GM18507 (cell line): Measurements from ENCODE around the gene AP2A2.

Source experiments
- DNase-seq: peaks from one replicate; pipeline ENCODE4 v3.0.0; 2011; ENCODE audit warnings: low read depth; ENCODE audit not compliant: insufficient read length; ENCODE audit errors: extremely low spot score
- FAIRE-seq: peaks from 2 replicates; lab custom pipeline; 2011; peaks lifted over from hg19 to GRCh38; lab: Jason Lieb, UNC

AP2A2 gene

DNA sequence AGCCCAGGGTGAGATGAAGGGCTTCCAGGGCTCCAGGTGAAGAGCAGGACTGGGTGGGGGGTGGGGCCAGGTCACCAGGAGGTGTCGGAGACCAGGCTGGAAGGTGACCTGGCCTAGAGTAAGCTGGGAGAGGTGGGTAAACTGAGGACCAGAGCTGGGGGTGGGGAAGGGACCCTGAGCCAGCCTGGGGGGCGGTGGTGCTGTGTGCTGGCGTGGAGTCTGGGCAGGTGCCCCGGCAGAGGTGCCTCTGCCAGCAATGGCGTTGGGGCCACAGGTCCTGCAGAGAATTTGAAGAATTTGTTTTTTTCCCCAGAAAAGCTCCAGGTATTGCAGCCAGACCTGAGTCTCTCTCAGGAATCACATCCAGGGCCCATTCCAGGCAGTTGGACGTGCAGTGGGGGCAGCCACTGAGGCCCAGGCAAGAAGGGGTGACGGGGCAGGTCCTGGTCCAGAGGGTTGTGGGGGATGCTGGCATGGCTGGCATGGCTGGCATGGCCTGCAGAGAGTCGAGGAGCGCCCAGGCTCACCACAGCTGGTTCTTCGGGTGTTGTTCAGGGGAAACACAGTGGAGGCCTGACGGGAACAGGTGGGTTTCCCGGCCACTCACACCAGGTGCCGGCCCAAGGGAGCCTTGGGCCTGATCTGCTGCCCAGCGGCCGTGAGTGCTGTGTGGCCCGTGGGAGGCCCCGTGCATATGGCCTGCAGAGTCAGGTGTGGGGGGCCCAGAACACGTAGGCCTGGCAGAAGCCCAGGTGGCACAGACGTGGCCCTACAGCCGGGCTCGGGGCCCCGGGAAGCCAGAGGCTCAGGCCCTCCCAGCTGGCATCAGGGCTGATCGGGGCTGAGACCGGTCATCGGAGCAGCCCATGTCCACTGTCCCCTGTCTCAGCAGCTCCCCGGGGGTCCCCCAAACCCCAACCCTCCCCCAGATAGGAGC lies 117.2 kb downstream of the AP2A2 start:
- FAIRE-seq = no peak

DNA sequence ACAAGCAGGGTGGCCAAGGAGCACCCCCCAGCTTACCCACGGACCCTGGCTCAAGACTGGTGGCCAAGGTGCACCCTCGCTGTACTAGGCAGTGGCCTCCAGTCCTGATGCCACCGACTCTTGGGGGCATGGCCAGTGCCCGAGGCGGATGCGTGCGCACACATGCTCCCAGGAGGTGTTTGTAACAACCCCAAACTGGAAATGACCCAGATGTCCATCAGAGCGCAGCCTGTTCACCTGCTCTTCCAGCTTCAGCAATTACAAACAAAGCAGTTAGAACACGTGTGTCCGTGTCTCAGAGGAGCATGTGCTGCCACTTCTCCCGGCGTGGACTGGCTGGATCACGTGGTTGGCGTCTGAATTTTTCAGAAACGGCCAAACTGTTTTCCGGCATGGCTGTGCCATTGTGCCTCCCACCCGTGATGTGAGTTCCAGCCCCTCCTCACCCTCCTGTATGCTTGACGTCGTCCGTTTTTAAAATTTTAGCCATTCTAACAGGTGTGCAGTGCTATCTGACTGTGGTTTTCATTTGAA lies 118.0 kb downstream of the AP2A2 start:
- no peak for FAIRE-seq

More for the DNA sequence above, 117.2 kb downstream of the AP2A2 start:
- DNase-seq = no peak

DNA sequence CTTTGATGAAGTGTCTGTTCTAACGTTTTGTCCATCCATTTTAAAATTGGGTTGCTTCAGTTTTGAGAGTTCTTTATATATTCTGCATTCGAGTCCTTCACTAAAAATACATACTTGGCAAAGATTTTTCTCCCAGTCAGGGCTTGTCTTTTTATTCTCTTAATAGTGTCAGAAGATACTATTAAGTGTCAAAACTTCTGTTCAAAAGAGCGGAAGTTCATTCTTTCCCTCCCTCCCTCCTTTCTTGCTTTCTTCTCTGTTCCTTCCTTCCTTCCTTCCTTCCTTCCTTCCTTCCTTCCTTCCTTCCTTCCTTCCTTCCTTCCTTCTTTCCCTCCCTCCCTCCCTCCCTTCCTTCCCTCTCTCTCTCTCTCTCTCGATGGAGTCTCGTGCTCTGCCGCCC lies 118.5 kb downstream of the AP2A2 start:
- no peak for FAIRE-seq
- DNase-seq = no peak

More for the DNA sequence above, 118.0 kb downstream of the AP2A2 start:
- DNase-seq = no peak

DNA sequence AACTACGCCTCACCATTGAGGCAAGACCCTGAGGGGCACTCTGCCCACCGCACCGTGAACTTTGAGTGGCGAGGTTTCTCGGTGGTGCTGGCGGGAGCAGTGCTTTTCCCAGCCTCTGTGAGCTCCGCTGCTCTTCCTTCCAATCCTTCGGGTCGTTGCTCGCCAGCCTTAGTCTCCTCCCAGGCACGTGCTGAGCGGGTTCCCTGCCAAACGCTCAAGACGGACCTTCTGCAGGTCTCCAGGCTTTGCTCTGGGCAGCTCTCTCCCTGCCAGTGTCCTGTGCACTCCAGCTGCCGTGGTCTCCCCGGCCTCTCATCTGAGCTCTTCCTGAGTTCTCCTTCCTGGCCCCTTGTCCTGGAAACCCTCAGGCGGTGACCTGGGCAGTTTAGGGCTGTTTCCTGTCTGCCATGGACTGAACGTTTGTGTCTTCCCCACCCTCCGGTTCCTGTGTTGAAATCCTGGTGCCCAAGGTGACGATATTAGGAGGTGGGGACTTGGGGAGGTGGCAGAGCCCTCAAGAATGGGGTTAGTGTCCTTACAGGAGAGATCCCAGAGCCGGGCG lies 122.0 kb downstream of the AP2A2 start:
- no peak for FAIRE-seq

DNA sequence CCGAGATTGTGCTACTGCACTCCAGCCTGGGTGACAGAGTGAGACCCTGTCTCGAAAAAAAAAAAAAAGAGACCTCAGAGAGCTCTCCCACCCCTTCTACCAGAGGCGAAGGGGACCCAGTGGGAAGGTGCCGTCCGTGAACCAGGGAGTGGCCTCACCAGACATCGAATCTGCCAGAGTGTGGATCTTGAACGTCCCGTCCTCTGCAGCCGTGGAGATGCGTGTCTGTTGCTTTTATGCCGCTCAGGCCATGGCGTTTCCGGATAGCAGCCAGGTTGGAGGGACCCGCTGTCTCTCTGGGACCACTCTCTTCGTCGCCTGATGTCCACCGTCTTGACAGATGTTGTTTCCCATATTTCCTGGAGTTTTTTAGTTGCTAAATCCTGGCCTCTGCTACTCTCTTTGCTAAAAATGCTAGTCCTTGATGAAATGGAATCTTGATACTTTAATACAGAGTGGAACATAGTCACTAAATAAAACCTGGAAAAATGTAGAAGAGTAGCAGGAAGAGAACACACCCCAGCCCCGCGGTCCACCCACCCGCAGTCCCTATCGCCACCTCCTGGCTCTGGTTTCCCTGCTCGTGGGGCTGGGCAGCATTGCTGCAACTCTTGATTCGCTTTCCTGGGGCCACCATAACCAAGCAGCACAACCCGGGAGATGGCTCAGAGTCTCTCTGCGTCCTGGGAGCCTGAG lies 122.9 kb downstream of the AP2A2 start:
- DNase-seq = no peak
- FAIRE-seq = no peak

More for the DNA sequence above, 122.0 kb downstream of the AP2A2 start:
- no peak for DNase-seq

DNA sequence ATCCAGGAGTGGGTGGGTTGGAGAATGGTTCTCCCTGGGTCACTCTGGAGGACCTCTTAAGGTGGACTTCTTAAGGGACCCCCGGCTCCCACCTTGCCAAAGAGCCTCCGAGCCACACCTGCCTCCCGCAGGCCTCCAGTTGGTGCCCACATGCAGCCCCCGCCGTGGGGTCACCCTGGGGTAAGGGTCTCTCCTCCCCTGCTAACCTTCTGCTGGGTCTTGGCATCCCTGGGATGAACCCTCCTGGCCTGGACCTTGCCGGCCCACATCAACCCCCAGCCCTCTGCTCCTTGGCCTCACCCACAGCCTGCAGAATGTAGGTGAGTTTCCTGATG lies 123.4 kb downstream of the AP2A2 start:
- FAIRE-seq (no peak), DNase-seq (no peak)

- no peak for DNase-seq
- FAIRE-seq = no peak
Measured at GRCh38 chr11:1049431-1049891, 123.8 kb downstream of the AP2A2 start.

GRCh38 chr11:1049911-1050580 lies 124.4 kb downstream of the AP2A2 start:
- no peak for DNase-seq
- FAIRE-seq = no peak

GRCh38 chr11:1050581-1051355 lies 125.1 kb downstream of the AP2A2 start:
- DNase-seq (peak; percentile 85), FAIRE-seq (peak; percentile 81)

GRCh38 chr11:1051356-1052132 lies 125.9 kb downstream of the AP2A2 start:
- DNase-seq = no peak
- no peak for FAIRE-seq

- DNase-seq = no peak
- no peak for FAIRE-seq
Measured at GRCh38 chr11:1052133-1053011, 126.7 kb downstream of the AP2A2 start.

DNA sequence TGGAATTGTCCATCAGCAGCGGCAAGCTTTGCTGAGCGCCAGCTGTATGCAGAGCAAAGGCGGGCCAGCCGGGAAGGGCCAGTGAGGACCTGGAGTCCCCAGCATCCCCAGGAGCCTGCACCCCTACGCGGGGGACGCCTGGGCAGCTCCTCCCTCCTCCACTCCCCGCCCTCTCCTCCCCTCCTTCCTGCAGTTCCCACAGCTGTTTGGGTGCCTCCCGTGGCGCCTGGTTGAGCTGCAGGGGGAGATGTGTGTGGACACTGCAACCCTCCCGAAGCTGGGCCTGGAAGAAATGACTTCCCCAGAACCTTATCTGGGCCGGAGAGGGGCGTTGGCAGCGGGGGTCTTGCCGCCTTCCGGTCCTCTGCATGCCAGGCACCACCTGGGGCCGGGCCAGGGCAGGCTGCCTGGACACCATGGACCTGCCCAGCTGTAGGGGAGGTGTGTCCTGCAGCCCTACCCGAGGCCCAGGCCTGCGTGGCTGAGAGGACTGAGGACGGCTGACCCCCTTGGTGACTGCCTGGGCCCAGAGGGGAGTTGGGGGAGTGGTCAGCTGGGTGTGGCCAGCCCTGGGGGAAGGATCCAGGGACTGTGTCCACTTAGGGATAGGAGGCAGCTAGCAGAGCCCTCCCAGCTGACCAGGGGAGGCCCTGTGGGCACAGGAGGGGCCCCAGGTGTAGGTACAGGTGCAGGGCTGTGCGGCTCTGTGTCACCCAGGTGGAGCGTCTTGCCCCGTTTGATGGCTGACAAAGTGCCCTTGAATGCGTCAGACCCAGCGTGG lies 127.6 kb downstream of the AP2A2 start:
- FAIRE-seq (no peak), DNase-seq (no peak)

- no peak for DNase-seq
- no peak for FAIRE-seq
Measured at GRCh38 chr11:1054143-1055108, 128.8 kb downstream of the AP2A2 start.

GRCh38 chr11:1055109-1055703 lies 129.5 kb downstream of the AP2A2 start:
- FAIRE-seq (no peak), DNase-seq (no peak)
